Measurements from ENCODE around the gene SLC22A1. TPM values are rescaled to one million over a fixed set of nuclear protein-coding genes. Genes with fewer than 3 reads are reported as not detected.
A peak's percentile ranks its signal among the peaks of the same experiment; 100 is the strongest.

SLC22A1 gene
- total and polyA plus RNA-seq, 2 of the 13 experiments (the other 11 are each of a cell fraction or from before 2014, with no cell fraction given): 0.80 to 0.87 TPM

- Histone ChIP-seq H3K9me3 (ENCODE audit: low read length) (no peaks in the 10 kb centered on the region), H3K4me2 (ENCODE audit: low read depth, low read length) (0 out of 2 replicates have a peak overlapping the region, but pooled peaks have one; percentile 27), H3K4me3 (replicated peaks in 1 of 3; ENCODE audit: insufficient read depth in 1 of 3, low read depth in 2 of 3, low read length in 3 of 3) (no peak overlapping the region), H3K36me3 (replicated peaks in 1 of 2; ENCODE audit: control insufficient read depth in 1 of 2, insufficient read depth in 2 of 2, low read length in 2 of 2) (no peaks in the 10 kb centered on the region), H3K4me1 (ENCODE audit: insufficient read depth, low read length) (peaks cover 59% of the 10 kb centered on the region), H4K20me1 (ENCODE audit: insufficient read depth, low read length) (no peaks in the 10 kb centered on the region), H2AFZ (ENCODE audit: low read length) (no peak overlapping the region), H3K79me2 (ENCODE audit: insufficient read depth, low read length) (no peaks in the 10 kb centered on the region), H3K9ac (ENCODE audit: insufficient read depth, low read depth, low read length) (no peak overlapping the region), H3K27ac (ENCODE audit: extremely low read length, insufficient read depth, low read length) (peak overlapping the region; percentile 43), H3K27me3 (ENCODE audit: control insufficient read depth in 1 of 2, insufficient read depth in 2 of 2, low read length in 2 of 2) (no peaks in the 10 kb centered on the region)
- ChIA-PET POLR2A (no interaction called here), CTCF (ENCODE audit: low intra/inter-chr PET ratio, low total read pairs) (no interaction called here)
- intact Hi-C loops (cut with micrococcal nuclease; ENCODE audit: unreplicated experiment): loop anchor here (5.0 to 10.0 kb wide), 3 partner anchors 119 to 256 kb away; partner anchors contain the start of genes SLC22A2 and SLC22A3
- ATAC-seq (no peak), FAIRE-seq (no peak), DNase-seq (ENCODE audit: low spot score) (no peak)
- no TSS peak for BruUV-seq (replicated peaks)
- in situ Hi-C loops (cut with HindIII; ENCODE audit: extremely low pct_ligation_motif_present, low pct_unique_long_range_greater_than_20kb): no loop called here
- 90% methylated on average over 20 of the region's 21 CpGs for WGBS (ENCODE audit: low lambda C conversion rate)
- no peak for TF ChIP-seq PREB (CRISPR knock-in tag; IDR thresholded peaks at IDR 0.05)
- no peak for TF ChIP-seq POLR2AphosphoS2 (IDR thresholded peaks at IDR 0.05; ENCODE audit: low read depth, low read length)
- TF ChIP-seq ZNF839 (CRISPR knock-in tag; IDR thresholded peaks at IDR 0.05; ENCODE audit: borderline replicate concordance): no peak
- no peak for TF ChIP-seq CBX5 (CRISPR knock-in tag; IDR thresholded peaks at IDR 0.05; ENCODE audit: borderline replicate concordance)
- no peak for TF ChIP-seq CEBPB (IDR thresholded peaks at IDR 0.05; ENCODE audit: borderline replicate concordance, low read depth, low read length)
- TF ChIP-seq ZNF800 (CRISPR knock-in tag; IDR thresholded peaks at IDR 0.05): no peak
- TF ChIP-seq ZNF282 (IDR thresholded peaks at IDR 0.05; ENCODE audit: partially characterized antibody): no peak
- TF ChIP-seq NFATC3 (CRISPR knock-in tag; IDR thresholded peaks at IDR 0.05): no peak
- TF ChIP-seq ZBTB42 (CRISPR knock-in tag; IDR thresholded peaks at IDR 0.05): no peak
- 0 out of 2 replicates have a peak, but pooled peaks have one; percentile 32 for TF ChIP-seq ZNF687 (CRISPR knock-in tag; IDR thresholded peaks at IDR 0.05)
- no peak for TF ChIP-seq HMG20B (CRISPR knock-in tag; conservative IDR thresholded peaks at IDR 0.05)
- TF ChIP-seq ZNF782 (CRISPR knock-in tag; IDR thresholded peaks at IDR 0.05; ENCODE audit: borderline replicate concordance): 0 out of 2 replicates have a peak, but pooled peaks have one; percentile 31
- no peak for TF ChIP-seq BRCA1 (CRISPR knock-in tag; IDR thresholded peaks at IDR 0.05)
- TF ChIP-seq HNRNPK (IDR thresholded peaks at IDR 0.05; ENCODE audit: low read depth, low read length, poor library complexity, severe bottlenecking): no peak
- TF ChIP-seq ZNF224 (CRISPR knock-in tag; IDR thresholded peaks at IDR 0.05): no peak
- no peak for TF ChIP-seq ZNF678 (CRISPR knock-in tag; IDR thresholded peaks at IDR 0.05)
Measured at GRCh38 chr6:160135907-160136655, 14.5 kb downstream of the SLC22A1 start.

All from HepG2 (cell line).